ENCODE results near the gene CDH15.

CDH15 gene

DNA sequence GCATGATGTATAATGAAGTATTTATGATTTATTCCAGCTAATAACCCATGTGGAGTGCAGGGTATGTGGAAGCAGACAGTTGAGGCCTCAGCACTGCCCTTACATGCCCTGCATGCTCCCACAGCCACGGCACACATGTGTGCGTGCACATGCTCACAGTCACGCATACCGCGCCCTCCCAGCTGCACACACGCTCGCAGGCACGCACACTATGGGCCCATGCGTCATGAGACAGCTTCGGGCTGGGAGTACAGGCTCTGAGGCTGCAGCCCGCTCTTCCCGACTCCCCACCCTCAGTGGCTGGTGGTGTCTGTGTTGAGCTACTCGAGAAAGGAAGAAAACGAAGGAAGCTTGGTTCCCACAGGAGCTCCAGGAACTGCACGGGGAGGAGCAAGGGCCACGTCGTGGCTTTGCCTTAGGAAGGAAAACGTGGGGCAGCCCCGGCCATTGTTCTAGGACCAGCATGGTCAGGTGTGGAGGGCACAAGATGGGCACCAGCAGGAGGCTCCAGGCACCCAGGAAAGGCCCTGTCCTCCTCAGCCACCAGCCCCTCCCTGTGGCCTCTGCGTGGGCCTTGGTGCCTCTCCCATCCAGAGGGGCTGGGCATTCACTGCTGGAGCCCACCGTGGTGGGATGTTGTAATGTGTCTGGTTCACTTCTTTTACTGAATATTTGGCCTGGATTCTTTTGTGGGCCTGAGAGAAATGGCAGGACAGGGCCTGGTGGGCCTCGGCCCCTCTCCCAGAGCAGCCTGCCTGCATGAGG is 27.5 kb upstream of the CDH15 start:
- Histone ChIP-seq H3K27ac (ENCODE audit: low read length) (no peak overlapping the region), H3K27me3 (ENCODE audit: insufficient read depth, low read length, poor library complexity) (no peaks in the 10 kb centered on the region), H4K20me1 (ENCODE audit: insufficient read depth, low read length) (peaks cover 16% of the 10 kb centered on the region; the same call in 1 of the 2 replicates), H2AFZ (ENCODE audit: low read depth, low read length) (no peak overlapping the region), H3K4me2 (ENCODE audit: insufficient read depth, low read length) (no peak overlapping the region), H3K4me3 (ENCODE audit: low read depth in 1 of 2, low read length in 2 of 2) (no peak overlapping the region), H3K9ac (ENCODE audit: low read depth, low read length) (no peak overlapping the region), H3K4me1 (ENCODE audit: insufficient read depth, low read length) (no peaks in the 10 kb centered on the region), H3K9me3 (ENCODE audit: insufficient read depth, low read length, severe bottlenecking) (peaks cover 11% of the 10 kb centered on the region), H3K79me2 (ENCODE audit: insufficient read depth, low read length) (no peaks in the 10 kb centered on the region), H3K36me3 (ENCODE audit: insufficient read depth, low read length) (peaks cover 83% of the 10 kb centered on the region)
- TF ChIP-seq, protein P1, sequence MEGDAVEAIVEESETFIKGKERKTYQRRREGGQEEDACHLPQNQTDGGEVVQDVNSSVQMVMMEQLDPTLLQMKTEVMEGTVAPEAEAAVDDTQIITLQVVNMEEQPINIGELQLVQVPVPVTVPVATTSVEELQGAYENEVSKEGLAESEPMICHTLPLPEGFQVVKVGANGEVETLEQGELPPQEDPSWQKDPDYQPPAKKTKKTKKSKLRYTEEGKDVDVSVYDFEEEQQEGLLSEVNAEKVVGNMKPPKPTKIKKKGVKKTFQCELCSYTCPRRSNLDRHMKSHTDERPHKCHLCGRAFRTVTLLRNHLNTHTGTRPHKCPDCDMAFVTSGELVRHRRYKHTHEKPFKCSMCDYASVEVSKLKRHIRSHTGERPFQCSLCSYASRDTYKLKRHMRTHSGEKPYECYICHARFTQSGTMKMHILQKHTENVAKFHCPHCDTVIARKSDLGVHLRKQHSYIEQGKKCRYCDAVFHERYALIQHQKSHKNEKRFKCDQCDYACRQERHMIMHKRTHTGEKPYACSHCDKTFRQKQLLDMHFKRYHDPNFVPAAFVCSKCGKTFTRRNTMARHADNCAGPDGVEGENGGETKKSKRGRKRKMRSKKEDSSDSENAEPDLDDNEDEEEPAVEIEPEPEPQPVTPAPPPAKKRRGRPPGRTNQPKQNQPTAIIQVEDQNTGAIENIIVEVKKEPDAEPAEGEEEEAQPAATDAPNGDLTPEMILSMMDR (IDR thresholded peaks at IDR 0.05; ENCODE audit: borderline replicate concordance, extremely low read depth, low read length, poor library complexity, severe bottlenecking): no peak
- DNase-seq (no peak), ATAC-seq (ENCODE audit: insufficient read depth, low read depth) (no peak; the same call in 2 of the 3 replicates)

- H3K9ac ChIP-seq (ENCODE audit: low read depth, low read length): no peak overlapping the region
These were observed 26.9 kb upstream of the CDH15 start for GRCh38 chr16:89144681-89145080.

DNA sequence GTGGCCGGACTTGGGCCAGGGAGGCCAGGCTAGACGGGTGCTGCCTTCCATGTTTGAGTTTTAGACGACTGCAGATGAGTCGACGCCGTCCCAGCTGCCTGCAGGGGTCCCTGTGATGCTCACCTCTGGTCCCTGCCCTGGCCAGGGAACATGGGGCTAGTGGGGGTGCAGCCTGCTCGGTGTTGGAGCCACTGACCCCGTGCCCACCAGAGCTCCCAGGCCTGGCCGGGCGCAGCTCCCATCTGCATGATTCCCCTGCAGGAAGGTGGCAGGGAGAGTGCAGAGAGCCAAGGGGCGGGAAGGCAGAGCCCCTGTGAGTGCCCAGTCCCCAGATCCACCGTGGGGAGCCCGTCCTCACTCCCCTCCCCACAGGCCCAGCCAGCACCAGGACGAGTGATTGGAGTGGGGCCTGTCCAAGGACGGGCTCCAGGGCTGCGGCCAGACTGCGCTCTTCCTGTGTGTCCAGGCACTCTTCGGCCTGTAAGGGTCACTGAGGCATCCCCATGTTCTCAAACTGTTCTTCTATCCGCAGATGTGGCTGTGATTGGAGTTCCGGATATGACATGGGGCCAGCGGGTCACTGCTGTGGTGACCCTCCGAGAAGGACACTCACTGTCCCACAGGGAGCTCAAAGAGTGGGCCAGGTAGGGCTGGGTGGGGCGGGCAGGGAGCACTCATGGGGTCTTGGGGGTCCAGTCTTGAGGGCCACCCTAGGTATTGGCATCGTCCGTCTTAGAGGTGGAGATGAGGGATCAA is 26.0 kb upstream of the CDH15 start:
- no peak for ATAC-seq (ENCODE audit: insufficient read depth, low read depth)
- no peak overlapping the region for H3K4me3 ChIP-seq (ENCODE audit: low read depth in 1 of 2, low read length in 2 of 2)
- no peak overlapping the region for H3K9ac ChIP-seq (ENCODE audit: low read depth, low read length)
- DNase-seq: no peak
- H3K79me2 ChIP-seq (ENCODE audit: insufficient read depth, low read length): no peaks in the 10 kb centered on the region
- TF ChIP-seq, protein P1 (IDR thresholded peaks at IDR 0.05; ENCODE audit: borderline replicate concordance, extremely low read depth, low read length, poor library complexity, severe bottlenecking): no peak
- no peak for TF ChIP-seq EZH2 (IDR thresholded peaks at IDR 0.05; ENCODE audit: borderline replicate concordance, low read depth, low read length, severe bottlenecking)
- H2AFZ ChIP-seq (ENCODE audit: low read depth, low read length): no peak overlapping the region
- peaks cover 89% of the 10 kb centered on the region for H3K36me3 ChIP-seq (ENCODE audit: insufficient read depth, low read length)
- H4K20me1 ChIP-seq (ENCODE audit: insufficient read depth, low read length): peaks cover 13% of the 10 kb centered on the region; the same call in 1 of the 2 replicates
- peaks cover 20% of the 10 kb centered on the region for H3K9me3 ChIP-seq (ENCODE audit: insufficient read depth, low read length, severe bottlenecking)
- H3K4me1 ChIP-seq (ENCODE audit: insufficient read depth, low read length): no peaks in the 10 kb centered on the region
- H3K27me3 ChIP-seq (ENCODE audit: insufficient read depth, low read length, poor library complexity): no peaks in the 10 kb centered on the region
- H3K27ac ChIP-seq (ENCODE audit: low read length): no peak overlapping the region
- no peak overlapping the region for H3K4me2 ChIP-seq (ENCODE audit: insufficient read depth, low read length)

More at GRCh38 chr16:89144681-89145080, 26.9 kb upstream of the CDH15 start:
- Histone ChIP-seq H3K79me2 (ENCODE audit: insufficient read depth, low read length) (no peaks in the 10 kb centered on the region), H3K9me3 (ENCODE audit: insufficient read depth, low read length, severe bottlenecking) (peaks cover 17% of the 10 kb centered on the region), H3K27ac (ENCODE audit: low read length) (no peak overlapping the region), H3K4me2 (ENCODE audit: insufficient read depth, low read length) (no peak overlapping the region), H3K4me3 (ENCODE audit: low read depth in 1 of 2, low read length in 2 of 2) (no peak overlapping the region), H4K20me1 (ENCODE audit: insufficient read depth, low read length) (peaks cover 13% of the 10 kb centered on the region; the same call in 1 of the 2 replicates), H3K27me3 (ENCODE audit: insufficient read depth, low read length, poor library complexity) (no peaks in the 10 kb centered on the region), H3K36me3 (ENCODE audit: insufficient read depth, low read length) (peaks cover 89% of the 10 kb centered on the region), H3K4me1 (ENCODE audit: insufficient read depth, low read length) (no peaks in the 10 kb centered on the region), H2AFZ (ENCODE audit: low read depth, low read length) (no peak overlapping the region)
- ATAC-seq (ENCODE audit: insufficient read depth, low read depth): no peak
- no peak for DNase-seq
- no peak for TF ChIP-seq EZH2 (IDR thresholded peaks at IDR 0.05; ENCODE audit: borderline replicate concordance, low read depth, low read length, severe bottlenecking)
- TF ChIP-seq, protein P1 (IDR thresholded peaks at IDR 0.05; ENCODE audit: borderline replicate concordance, extremely low read depth, low read length, poor library complexity, severe bottlenecking): no peak
